Karpas-422 (cell line): ENCODE measurements around the gene PXMP4. TPM values are rescaled to one million over a fixed set of nuclear protein-coding genes. Genes with fewer than 3 reads are reported as not detected.
"Not testable (repeated sequence)": the region's sequence is repeated elsewhere in the genome, so short reads cannot be mapped to it uniquely, and the experiment has no call there.

Source experiments
- DNase-seq: peaks from one replicate; pipeline ENCODE4 v3.0.0-alpha.2; 2015
- H2AFZ ChIP-seq: fragments of 200-600 bp; sonication (generic); 2 replicates; pipeline ENCODE4 v1.6.1; 2014; ENCODE audit warnings: antibody characterized with exemption, low read length, mixed read lengths
- H3K27ac ChIP-seq: fragments of 200-600 bp; sonication (generic); 2 replicates; pipeline ENCODE4 v1.5.1; 2014; ENCODE audit warnings: mild to moderate bottlenecking, low read length, moderate library complexity
- H3K27me3 ChIP-seq: fragments of 200-600 bp; sonication (generic); 2 replicates; pipeline ENCODE4 v1.6.1; 2014; ENCODE audit warnings: low read length, mixed read lengths
- H3K36me3 ChIP-seq: fragments of 200-600 bp; sonication (generic); 2 replicates; pipeline ENCODE4 v1.6.1; 2014; ENCODE audit warnings: low read length, mixed read lengths; ENCODE audit not compliant: insufficient read depth
- H3K4me1 ChIP-seq: fragments of 200-600 bp; sonication (generic); 2 replicates; pipeline ENCODE4 v1.6.1; 2014; ENCODE audit warnings: mild to moderate bottlenecking, low read length, mixed read lengths
- H3K4me2 ChIP-seq: fragments of 200-600 bp; sonication (generic); 2 replicates; pipeline ENCODE4 v1.6.1; 2014; ENCODE audit warnings: low read length, low read depth, mild to moderate bottlenecking; ENCODE audit not compliant: poor library complexity, severe bottlenecking
- H3K4me3 ChIP-seq: fragments of 200-600 bp; sonication (generic); 2 replicates; pipeline ENCODE4 v1.5.1; 2014; ENCODE audit warnings: mild to moderate bottlenecking, antibody characterized with exemption, low read length, mixed read lengths
- H3K79me2 ChIP-seq: fragments of 200-600 bp; sonication (generic); 2 replicates; pipeline ENCODE4 v1.6.1; 2014; ENCODE audit warnings: mild to moderate bottlenecking, low read length, mixed read lengths
- H3K9ac ChIP-seq: fragments of 200-600 bp; sonication (generic); 2 replicates; pipeline ENCODE4 v1.6.0; 2014; ENCODE audit warnings: low read length
- H3K9me2 ChIP-seq: fragments of 200-600 bp; sonication (generic), shearing (Covaris generic); replicated peaks from 2 replicates; pipeline ENCODE4 v1.6.0; 2014; ENCODE audit warnings: mild to moderate bottlenecking, low read length, moderate library complexity; ENCODE audit not compliant: insufficient read depth
- H3K9me3 ChIP-seq: fragments of 300-700, 200-600 bp; sonication (generic); 2 replicates; pipeline ENCODE4 v1.6.1; 2014; ENCODE audit warnings: low read length, mixed read lengths
- H4K20me1 ChIP-seq: fragments of 200-600 bp; sonication (generic); 2 replicates; pipeline ENCODE4 v1.6.1; 2014; ENCODE audit warnings: mild to moderate bottlenecking, antibody characterized with exemption, low read length, low read depth; ENCODE audit not compliant: insufficient read depth
- total RNA-seq: library from RNA; depleted of rRNA; stranded (reverse); fragments of >200 nt; shearing (Covaris generic); gene quantifications from 2 replicates; pipeline ENCODE4 v1.2.3, GENCODE V29; 2014; ENCODE audit warnings: low replicate concordance

The PXMP4 gene
- total RNA-seq, 1 experiment from 2014 or later: 4.7 TPM

DNA sequence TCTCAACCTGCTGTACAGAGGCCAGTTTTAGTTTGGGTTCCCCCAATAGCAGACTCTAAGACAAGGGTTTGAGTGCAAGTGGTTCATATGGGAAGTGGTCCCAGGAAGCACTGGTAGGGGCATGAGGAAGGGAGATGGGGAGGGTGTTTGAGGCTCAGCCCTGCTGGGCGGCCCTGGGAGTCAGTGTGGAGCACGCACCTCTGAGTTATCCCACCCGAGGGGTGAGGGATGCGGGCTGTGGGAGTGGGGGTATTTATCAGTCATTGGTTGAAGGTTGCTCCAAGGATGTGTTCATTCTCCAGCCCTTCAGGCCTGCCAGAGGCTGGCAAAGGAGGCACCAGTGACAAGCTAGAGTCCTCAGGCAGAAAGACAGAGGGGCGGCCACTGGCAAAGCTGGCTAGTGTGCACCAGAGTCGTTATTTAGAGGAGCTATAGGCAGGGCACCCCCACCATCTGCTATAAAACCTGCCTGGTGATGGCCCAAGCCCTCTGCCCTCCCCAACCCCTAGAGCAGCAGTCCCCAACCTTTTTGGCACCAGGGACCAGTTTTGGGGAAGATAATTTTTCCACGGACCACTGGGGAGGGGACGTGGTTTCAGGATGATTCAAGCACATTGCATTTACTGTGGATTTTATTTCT lies 16.5 kb downstream of the PXMP4 start:
- H3K9ac ChIP-seq: no peak overlapping the region
- H3K27me3 ChIP-seq: no peaks in the 10 kb centered on the region
- H3K79me2 ChIP-seq: no peaks in the 10 kb centered on the region
- no peak overlapping the region for H2AFZ ChIP-seq
- no peak overlapping the region for H3K27ac ChIP-seq
- H3K9me2 ChIP-seq: no peaks in the 10 kb centered on the region
- H3K4me1 ChIP-seq: peaks cover 14% of the 10 kb centered on the region
- H3K36me3 ChIP-seq: no peaks in the 10 kb centered on the region
- no peaks in the 10 kb centered on the region for H3K9me3 ChIP-seq
- H3K4me2 ChIP-seq: no peak overlapping the region
- H4K20me1 ChIP-seq: no peaks in the 10 kb centered on the region
- H3K4me3 ChIP-seq: no peak overlapping the region
- DNase-seq: no peak

GRCh38 chr20:33702861-33703260 lies 17.2 kb downstream of the PXMP4 start:
- H3K9ac ChIP-seq: no peak overlapping the region
- H3K4me2 ChIP-seq: no peak overlapping the region
- DNase-seq: no peak
- no peaks in the 10 kb centered on the region for H3K9me2 ChIP-seq
- H3K36me3 ChIP-seq: no peaks in the 10 kb centered on the region
- no peaks in the 10 kb centered on the region for H3K27me3 ChIP-seq
- peaks cover 14% of the 10 kb centered on the region for H3K4me1 ChIP-seq
- no peaks in the 10 kb centered on the region for H3K79me2 ChIP-seq
- no peak overlapping the region for H3K27ac ChIP-seq
- H3K4me3 ChIP-seq: no peak overlapping the region
- no peaks in the 10 kb centered on the region for H4K20me1 ChIP-seq
- H2AFZ ChIP-seq: no peak overlapping the region
- H3K9me3 ChIP-seq: no peaks in the 10 kb centered on the region

- Histone ChIP-seq H3K4me2 (no peak overlapping the region), H3K27ac (no peak overlapping the region)
- DNase-seq: no peak
Measured at GRCh38 chr20:33701629-33702450, 18.3 kb downstream of the PXMP4 start.

DNA sequence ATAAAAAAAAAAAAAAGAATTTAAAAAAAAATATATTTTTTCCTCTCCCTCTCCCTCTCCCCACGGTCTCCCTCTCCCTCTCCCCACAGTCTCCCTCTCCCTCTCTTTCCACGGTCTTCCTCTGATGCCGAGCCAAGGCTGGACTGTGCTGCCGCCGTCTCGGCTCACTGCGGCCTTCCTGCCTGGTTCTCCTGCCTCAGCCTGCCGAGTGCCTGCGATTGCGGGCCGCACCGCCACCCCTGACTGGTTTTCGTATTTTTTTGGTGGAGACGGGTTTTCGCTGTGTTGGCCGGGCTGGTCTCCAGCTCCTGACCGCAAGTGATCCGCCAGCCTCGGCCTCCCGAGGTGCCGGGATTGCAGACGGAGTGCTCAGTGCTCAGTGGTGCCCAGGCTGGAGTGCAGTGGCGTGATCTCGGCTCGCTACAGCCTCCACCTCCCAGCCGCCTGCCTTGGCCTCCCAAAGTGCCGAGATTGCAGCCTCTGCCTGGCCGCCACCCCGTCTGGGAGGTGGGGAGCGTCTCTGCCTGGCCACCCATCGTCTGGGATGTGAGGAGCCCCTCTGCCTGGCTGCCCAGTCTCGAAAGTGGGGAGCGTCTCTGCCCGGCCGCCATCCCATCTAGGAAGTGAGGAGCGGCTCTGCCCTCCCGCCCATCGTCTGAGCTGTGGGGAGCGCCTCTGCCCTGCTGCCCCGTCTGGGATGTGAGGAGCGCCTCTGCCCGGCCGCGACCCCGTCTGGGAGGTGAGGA lies 19.2 kb downstream of the PXMP4 start:
- not testable (repeated sequence) for H3K9ac ChIP-seq, H3K4me1 ChIP-seq, H2AFZ ChIP-seq, H3K27me3 ChIP-seq, H3K4me2 ChIP-seq, H3K79me2 ChIP-seq, H3K27ac ChIP-seq, H3K4me3 ChIP-seq, H3K9me3 ChIP-seq, H3K9me2 ChIP-seq, H4K20me1 ChIP-seq, DNase-seq, H3K36me3 ChIP-seq

More at GRCh38 chr20:33701629-33702450, 18.3 kb downstream of the PXMP4 start:
- no peaks in the 10 kb centered on the region for H3K9me3 ChIP-seq
- no peak overlapping the region for H3K4me3 ChIP-seq
- H4K20me1 ChIP-seq: no peaks in the 10 kb centered on the region
- H3K9ac ChIP-seq: no peak overlapping the region
- no peaks in the 10 kb centered on the region for H3K9me2 ChIP-seq
- no peaks in the 10 kb centered on the region for H3K79me2 ChIP-seq
- no peaks in the 10 kb centered on the region for H3K36me3 ChIP-seq
- no peak overlapping the region for H2AFZ ChIP-seq
- H3K27me3 ChIP-seq: no peaks in the 10 kb centered on the region
- H3K4me1 ChIP-seq: peaks cover 14% of the 10 kb centered on the region

DNA sequence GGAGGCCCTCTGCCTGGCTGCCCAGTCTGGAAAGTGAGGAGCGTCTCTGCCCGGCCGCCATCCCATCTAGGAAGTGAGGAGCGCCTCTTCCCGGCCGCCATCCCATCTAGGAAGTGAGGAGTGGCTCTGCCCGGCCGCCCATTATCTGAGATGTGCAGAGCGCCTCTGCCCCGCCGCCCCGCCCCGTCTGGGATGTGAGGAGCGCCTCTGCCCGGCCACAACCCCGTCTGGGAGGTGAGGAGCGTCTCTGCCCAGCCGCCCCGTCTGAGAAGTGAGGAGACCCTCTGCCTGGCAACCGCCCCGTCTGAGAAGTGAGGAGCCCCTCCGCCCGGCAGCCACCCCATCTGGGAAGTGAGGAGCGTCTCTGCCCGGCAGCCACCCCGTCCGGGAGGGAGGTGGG lies 21.1 kb downstream of the PXMP4 start:
- not testable (repeated sequence) for H2AFZ ChIP-seq, H3K27ac ChIP-seq, H3K4me2 ChIP-seq, H3K9ac ChIP-seq, H3K9me3 ChIP-seq, H3K9me2 ChIP-seq, H3K4me1 ChIP-seq, H3K36me3 ChIP-seq, H3K79me2 ChIP-seq, DNase-seq, H4K20me1 ChIP-seq, H3K27me3 ChIP-seq, H3K4me3 ChIP-seq

DNA sequence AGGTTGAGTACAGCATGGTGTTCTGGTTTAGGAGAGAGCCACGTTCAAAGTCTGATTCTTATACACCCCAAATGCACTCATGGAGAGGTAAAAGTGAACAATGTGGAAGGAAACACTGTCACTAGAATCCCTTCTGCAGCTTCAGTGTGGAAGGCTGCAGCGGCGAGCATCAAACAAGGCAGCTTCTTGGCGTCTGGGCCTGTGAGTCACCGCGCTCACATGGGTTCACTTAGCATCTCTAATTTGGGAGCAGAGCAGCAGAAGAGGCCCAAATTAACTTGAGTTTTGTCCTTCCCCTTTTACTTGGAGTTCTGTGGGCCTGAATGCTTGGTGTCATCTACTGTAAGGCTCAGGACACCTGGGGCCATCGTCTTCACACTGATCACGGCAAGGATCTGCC lies 23.0 kb downstream of the PXMP4 start:
- H4K20me1 ChIP-seq: no peaks in the 10 kb centered on the region
- H3K4me1 ChIP-seq: no peaks in the 10 kb centered on the region
- H3K36me3 ChIP-seq: no peaks in the 10 kb centered on the region
- no peak overlapping the region for H3K27ac ChIP-seq
- H3K4me3 ChIP-seq: no peak overlapping the region
- H3K9me3 ChIP-seq: no peaks in the 10 kb centered on the region
- no peaks in the 10 kb centered on the region for H3K79me2 ChIP-seq
- no peaks in the 10 kb centered on the region for H3K27me3 ChIP-seq
- no peak overlapping the region for H3K4me2 ChIP-seq
- DNase-seq: no peak
- no peak overlapping the region for H3K9ac ChIP-seq
- H3K9me2 ChIP-seq: no peaks in the 10 kb centered on the region
- no peak overlapping the region for H2AFZ ChIP-seq

DNA sequence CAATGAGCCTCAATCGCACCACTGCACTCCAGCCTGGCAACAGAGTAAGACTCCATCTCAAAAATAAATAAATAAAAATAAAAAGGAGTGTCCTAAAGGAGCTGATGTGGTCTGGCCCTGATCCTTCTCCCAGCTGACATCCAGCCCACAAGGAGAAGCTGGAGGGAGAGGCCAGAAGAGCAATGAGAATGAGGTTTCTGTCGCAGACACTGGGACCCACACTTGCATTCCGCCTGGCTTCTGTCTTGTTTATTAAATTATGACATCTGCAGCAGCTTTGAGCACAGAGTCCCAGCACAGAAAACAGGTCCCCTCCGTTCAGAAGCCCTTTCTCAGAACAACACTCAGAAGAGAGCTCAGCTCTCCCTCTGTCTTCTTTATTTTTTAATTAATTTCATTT lies 23.7 kb downstream of the PXMP4 start:
- no peak for DNase-seq
- Histone ChIP-seq H3K27ac (no peak overlapping the region), H4K20me1 (no peaks in the 10 kb centered on the region), H3K9ac (no peak overlapping the region), H3K9me2 (no peaks in the 10 kb centered on the region), H3K27me3 (no peaks in the 10 kb centered on the region), H3K79me2 (no peaks in the 10 kb centered on the region), H2AFZ (no peak overlapping the region), H3K4me1 (no peaks in the 10 kb centered on the region), H3K4me2 (no peak overlapping the region), H3K36me3 (no peaks in the 10 kb centered on the region), H3K4me3 (no peak overlapping the region), H3K9me3 (no peaks in the 10 kb centered on the region)

DNA sequence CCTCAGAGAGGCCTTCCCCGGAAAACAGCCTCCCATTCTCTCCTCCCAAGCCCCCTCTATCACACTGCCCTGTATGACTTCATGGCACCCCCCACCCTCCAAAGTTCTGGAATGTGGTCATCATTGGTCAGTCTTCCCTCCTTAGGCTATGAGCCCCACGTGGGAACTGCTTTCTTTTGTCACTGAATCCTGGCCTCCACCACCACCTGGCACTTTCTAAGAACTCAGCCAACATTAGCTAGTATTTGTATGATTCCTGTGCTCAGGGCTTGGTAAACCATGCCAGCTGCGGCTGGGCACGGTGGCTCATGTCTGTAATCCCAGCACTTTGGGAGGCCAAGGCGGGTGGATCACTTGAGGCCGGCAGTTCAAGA lies 25.5 kb downstream of the PXMP4 start:
- Histone ChIP-seq H3K9me2 (no peaks in the 10 kb centered on the region), H3K27ac (no peak overlapping the region), H2AFZ (no peak overlapping the region), H3K9ac (no peak overlapping the region), H3K4me1 (peaks cover 6% of the 10 kb centered on the region), H3K4me3 (no peak overlapping the region), H3K4me2 (no peak overlapping the region), H4K20me1 (no peaks in the 10 kb centered on the region), H3K79me2 (no peaks in the 10 kb centered on the region), H3K9me3 (no peaks in the 10 kb centered on the region), H3K27me3 (no peaks in the 10 kb centered on the region), H3K36me3 (no peaks in the 10 kb centered on the region)
- no peak for DNase-seq
